ENCODE measurements around the gene NDUFB5. TPM values are rescaled to one million over a fixed set of nuclear protein-coding genes. Genes with fewer than 3 reads are reported as not detected.

NDUFB5 gene
- total RNA-seq, 1 donor from 2014 or later = 82.8 TPM

DNA sequence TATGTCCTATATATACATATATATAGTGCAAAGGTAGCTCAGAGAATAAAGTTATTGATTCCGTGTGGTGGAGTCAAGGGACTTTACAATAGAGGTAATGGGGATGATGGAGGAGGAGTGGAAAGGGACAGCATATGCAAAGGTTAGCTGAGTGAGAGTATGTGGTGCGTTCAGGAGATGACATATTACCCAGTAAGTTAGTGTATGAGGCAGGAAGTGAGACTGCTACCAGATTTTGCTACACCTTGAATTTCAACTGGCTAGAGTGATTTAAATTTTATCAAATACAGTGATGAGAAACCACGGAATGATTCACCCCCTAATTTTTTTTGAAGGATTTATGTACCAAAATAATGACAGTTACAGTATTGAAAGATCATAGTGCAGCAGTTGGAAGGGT, 39.1 kb upstream of the NDUFB5 start:
- TF ChIP-seq, protein P1, sequence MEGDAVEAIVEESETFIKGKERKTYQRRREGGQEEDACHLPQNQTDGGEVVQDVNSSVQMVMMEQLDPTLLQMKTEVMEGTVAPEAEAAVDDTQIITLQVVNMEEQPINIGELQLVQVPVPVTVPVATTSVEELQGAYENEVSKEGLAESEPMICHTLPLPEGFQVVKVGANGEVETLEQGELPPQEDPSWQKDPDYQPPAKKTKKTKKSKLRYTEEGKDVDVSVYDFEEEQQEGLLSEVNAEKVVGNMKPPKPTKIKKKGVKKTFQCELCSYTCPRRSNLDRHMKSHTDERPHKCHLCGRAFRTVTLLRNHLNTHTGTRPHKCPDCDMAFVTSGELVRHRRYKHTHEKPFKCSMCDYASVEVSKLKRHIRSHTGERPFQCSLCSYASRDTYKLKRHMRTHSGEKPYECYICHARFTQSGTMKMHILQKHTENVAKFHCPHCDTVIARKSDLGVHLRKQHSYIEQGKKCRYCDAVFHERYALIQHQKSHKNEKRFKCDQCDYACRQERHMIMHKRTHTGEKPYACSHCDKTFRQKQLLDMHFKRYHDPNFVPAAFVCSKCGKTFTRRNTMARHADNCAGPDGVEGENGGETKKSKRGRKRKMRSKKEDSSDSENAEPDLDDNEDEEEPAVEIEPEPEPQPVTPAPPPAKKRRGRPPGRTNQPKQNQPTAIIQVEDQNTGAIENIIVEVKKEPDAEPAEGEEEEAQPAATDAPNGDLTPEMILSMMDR (IDR thresholded peaks at IDR 0.05; ENCODE audit: unreplicated experiment) = no peak
- Mint-ChIP-seq H3K27me3 (no peaks in the 10 kb centered on the region), H3K4me1 (ENCODE audit: low read depth) (peaks cover 16% of the 10 kb centered on the region), H3K9me3 (ENCODE audit: low read depth) (no peaks in the 10 kb centered on the region), H3K36me3 (ENCODE audit: insufficient read depth) (no peaks in the 10 kb centered on the region), H3K4me3 (ENCODE audit: low read depth) (no peak overlapping the region), H3K27ac (no peak overlapping the region)
- no peak for DNase-seq (ENCODE audit: low spot score, unreplicated experiment)

DNA sequence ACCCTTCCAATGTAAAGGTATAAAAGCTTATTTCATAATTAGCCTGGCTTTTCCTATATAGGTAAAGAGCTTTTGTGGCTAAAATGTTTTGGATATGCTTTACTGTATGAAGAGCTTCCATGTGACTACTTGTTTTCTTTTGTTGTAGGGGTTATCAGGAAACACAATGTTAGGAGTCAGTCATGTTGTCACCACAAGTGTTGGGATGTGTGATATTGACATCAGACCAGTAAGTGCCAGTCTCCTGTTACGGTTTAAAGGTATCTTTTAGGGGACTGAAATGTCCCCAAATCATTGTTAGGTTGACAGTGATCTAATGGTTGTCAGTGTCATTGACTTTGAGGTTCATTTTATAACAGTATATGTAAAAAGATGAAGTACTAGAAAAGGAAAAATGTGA, 23.6 kb upstream of the NDUFB5 start:
- no peaks in the 10 kb centered on the region for H3K4me1 Mint-ChIP-seq (ENCODE audit: low read depth)
- H3K36me3 Mint-ChIP-seq (ENCODE audit: insufficient read depth) = peaks cover 20% of the 10 kb centered on the region
- TF ChIP-seq, protein P1 (IDR thresholded peaks at IDR 0.05; ENCODE audit: unreplicated experiment) = no peak
- H3K27ac Mint-ChIP-seq = no peak overlapping the region
- no peak overlapping the region for H3K4me3 Mint-ChIP-seq (ENCODE audit: low read depth)
- H3K9me3 Mint-ChIP-seq (ENCODE audit: low read depth) = no peaks in the 10 kb centered on the region
- no peaks in the 10 kb centered on the region for H3K27me3 Mint-ChIP-seq
- no peak for DNase-seq (ENCODE audit: low spot score, unreplicated experiment)

GRCh38 chr3:179589143-179589542, 15.5 kb upstream of the NDUFB5 start:
- no peaks in the 10 kb centered on the region for H3K27me3 Mint-ChIP-seq
- no peak for DNase-seq (ENCODE audit: low spot score, unreplicated experiment)
- TF ChIP-seq, protein P1 (IDR thresholded peaks at IDR 0.05; ENCODE audit: unreplicated experiment) = no peak
- H3K36me3 Mint-ChIP-seq (ENCODE audit: insufficient read depth) = peaks cover 8% of the 10 kb centered on the region
- H3K27ac Mint-ChIP-seq = no peak overlapping the region
- no peaks in the 10 kb centered on the region for H3K4me1 Mint-ChIP-seq (ENCODE audit: low read depth)
- H3K4me3 Mint-ChIP-seq (ENCODE audit: low read depth) = no peak overlapping the region
- H3K9me3 Mint-ChIP-seq (ENCODE audit: low read depth) = no peaks in the 10 kb centered on the region

GRCh38 chr3:179590669-179591068, 13.9 kb upstream of the NDUFB5 start:
- no peaks in the 10 kb centered on the region for H3K9me3 Mint-ChIP-seq (ENCODE audit: low read depth)
- no peaks in the 10 kb centered on the region for H3K4me1 Mint-ChIP-seq (ENCODE audit: low read depth)
- H3K27ac Mint-ChIP-seq = peak overlapping the region; percentile 73
- no peak for DNase-seq (ENCODE audit: low spot score, unreplicated experiment)
- H3K27me3 Mint-ChIP-seq = no peaks in the 10 kb centered on the region
- H3K4me3 Mint-ChIP-seq (ENCODE audit: low read depth) = no peak overlapping the region
- peaks cover 8% of the 10 kb centered on the region for H3K36me3 Mint-ChIP-seq (ENCODE audit: insufficient read depth)
- TF ChIP-seq, protein P1 (IDR thresholded peaks at IDR 0.05; ENCODE audit: unreplicated experiment) = no peak

DNA sequence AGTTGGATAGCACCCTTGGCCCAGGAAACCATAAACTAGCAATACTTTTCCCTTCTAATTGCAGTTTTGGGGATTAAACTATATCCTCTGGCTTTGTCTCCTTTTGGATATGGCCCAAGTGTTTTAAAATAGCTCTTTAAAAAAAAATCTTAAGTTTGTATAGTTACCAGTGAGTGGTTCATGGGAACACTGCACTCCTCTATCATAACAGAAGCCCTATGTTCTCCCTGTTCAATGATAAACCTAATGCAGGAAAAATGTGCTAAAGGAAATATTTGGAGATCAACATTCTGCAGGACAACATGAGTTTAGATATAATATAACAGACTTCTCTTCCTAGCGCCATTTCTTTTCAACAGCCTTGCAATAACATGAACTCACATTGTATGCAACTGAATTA, 13.3 kb upstream of the NDUFB5 start:
- no peaks in the 10 kb centered on the region for H3K9me3 Mint-ChIP-seq (ENCODE audit: low read depth)
- H3K27ac Mint-ChIP-seq = no peak overlapping the region
- H3K27me3 Mint-ChIP-seq = no peaks in the 10 kb centered on the region
- no peaks in the 10 kb centered on the region for H3K4me1 Mint-ChIP-seq (ENCODE audit: low read depth)
- H3K36me3 Mint-ChIP-seq (ENCODE audit: insufficient read depth) = peaks cover 6% of the 10 kb centered on the region
- DNase-seq (ENCODE audit: low spot score, unreplicated experiment) = no peak
- TF ChIP-seq, protein P1 (IDR thresholded peaks at IDR 0.05; ENCODE audit: unreplicated experiment) = no peak
- no peak overlapping the region for H3K4me3 Mint-ChIP-seq (ENCODE audit: low read depth)
